B cell (primary cell): Measurements from ENCODE around the gene GTF3C2. TPM values are rescaled to one million over a fixed set of nuclear protein-coding genes. Genes with fewer than 3 reads are reported as not detected.

Source experiments
- ATAC-seq: fragments of 200-7000 bp; cut with Tn5 transposase; one replicate; pipeline ENCODE4 v1.10.0; 2021; ENCODE audit warnings: low read depth, mild to moderate bottlenecking, moderate number of reproducible peaks, moderate library complexity
- CTCF ChIA-PET: fragments of 350-600 bp; sonication (Branson Sonifier 250); formaldehyde crosslinking; loops from one replicate; lab custom pipeline; 2021; ENCODE audit warnings: antibody characterized with exemption, inconsistent platforms; lab: Charles Lee
- POLR2A ChIA-PET: fragments of 350-600 bp; sonication (Branson Sonifier 250); formaldehyde crosslinking; loops from one replicate; lab custom pipeline; 2021; ENCODE audit warnings: antibody characterized with exemption; lab: Charles Lee
- DNase-seq: peaks from one replicate; pipeline ENCODE4 v3.0.0; 2013
- H2AFZ ChIP-seq: 2 replicates; pipeline ENCODE4 v1.6.1; 2012; ENCODE audit warnings: mild to moderate bottlenecking, low read depth, low read length; ENCODE audit not compliant: insufficient read depth, poor library complexity, severe bottlenecking
- H3K27ac ChIP-seq, 2 donors: 1 replicate in 1 of 2; 2 replicates in 1 of 2; pipeline ENCODE4 v1.5.1; 2012 to 2013; ENCODE audit warnings: low read length in 2 of 2, mild to moderate bottlenecking in 2 of 2, moderate library complexity in 1 of 2
- H3K27me3 ChIP-seq, 4 experiments: fragments of 200-600 bp in 1 of 4; sonication (generic) in 1 of 4; replicated peaks in 1 of 4; 1 replicate in 2 of 4; 2 replicates in 2 of 4; pipeline versions ENCODE4 v1.6.1 to v1.7.0; 2013 to 2016; ENCODE audit warnings: low read length in 3 of 4, mild to moderate bottlenecking in 2 of 4, mixed read lengths in 1 of 4, moderate library complexity in 1 of 4; ENCODE audit not compliant: insufficient read depth in 4 of 4, control insufficient read depth in 3 of 4; ENCODE audit errors: control extremely low read depth in 1 of 4
- H3K36me3 ChIP-seq, 2 experiments: replicated peaks in 1 of 2; 1 replicate in 1 of 2; 2 replicates in 1 of 2; pipeline versions ENCODE4 v1.6.1 to v1.7.1; 2013; ENCODE audit warnings: low read length in 1 of 2; ENCODE audit not compliant: insufficient read depth in 2 of 2, control insufficient read depth in 1 of 2; ENCODE audit errors: control extremely low read depth in 1 of 2, extremely low read depth in 1 of 2
- H3K4me1 ChIP-seq, 2 donors: fragments of 200-600 bp in 1 of 2; sonication (generic) in 1 of 2; 1 replicate in 1 of 2; 2 replicates in 1 of 2; pipeline versions ENCODE4 v1.5.1 to v1.6.1; 2013 to 2017; ENCODE audit warnings: low read length in 2 of 2; ENCODE audit not compliant: control insufficient read depth in 2 of 2, insufficient read depth in 2 of 2
- H3K4me2 ChIP-seq: replicated peaks from 2 replicates; pipeline ENCODE3; 2012; ENCODE audit warnings: mild to moderate bottlenecking, low read depth, low read length; ENCODE audit not compliant: poor library complexity, severe bottlenecking
- H3K4me3 ChIP-seq, 5 experiments: fragments of 200-600 bp in 1 of 5; sonication (generic) in 1 of 5; 1 replicate in 3 of 5; 2 replicates in 2 of 5; pipeline versions ENCODE4 v1.5.1 to v1.7.0; 2011 to 2016; ENCODE audit warnings: low read length in 4 of 5, mild to moderate bottlenecking in 4 of 5, low read depth in 2 of 5, control low read depth in 1 of 5, moderate library complexity in 1 of 5; ENCODE audit not compliant: insufficient read depth in 1 of 5; ENCODE audit errors: control extremely low read depth in 1 of 5, extremely low read depth in 1 of 5
- H3K79me2 ChIP-seq: fragments of 200-600 bp; sonication (generic); one replicate; pipeline ENCODE4 v1.6.0; 2016; ENCODE audit warnings: low read length; ENCODE audit not compliant: control insufficient read depth, insufficient read depth
- H3K9ac ChIP-seq: fragments of 200-600 bp; sonication (generic); 2 replicates; pipeline ENCODE4 v1.6.1; 2017; ENCODE audit warnings: mild to moderate bottlenecking, low read length, moderate library complexity
- H3K9me3 ChIP-seq, 3 donors: one replicate each; pipeline versions ENCODE4 v1.6.1 to v1.7.1; 2013; ENCODE audit warnings: low read length in 2 of 3; ENCODE audit not compliant: control insufficient read depth in 2 of 3, insufficient read depth in 1 of 3; ENCODE audit errors: control extremely low read depth in 1 of 3
- H4K20me1 ChIP-seq: 2 replicates; pipeline ENCODE4 v1.6.0; 2012; ENCODE audit warnings: mild to moderate bottlenecking, low read length; ENCODE audit not compliant: insufficient read depth, control insufficient read depth, poor library complexity, severe bottlenecking
- H3K27ac Mint-ChIP-seq: one replicate; pipeline ENCODE4 v1.8.0; 2021; ENCODE audit warnings: mixed read lengths
- H3K27me3 Mint-ChIP-seq: one replicate; pipeline ENCODE4 v1.8.0; 2021; ENCODE audit warnings: mixed read lengths
- H3K4me1 Mint-ChIP-seq: one replicate; pipeline ENCODE4 v1.8.0; 2021; ENCODE audit warnings: mixed read lengths
- H3K4me3 Mint-ChIP-seq: one replicate; pipeline ENCODE4 v1.8.0; 2021; ENCODE audit warnings: mixed read lengths
- H3K9me3 Mint-ChIP-seq: one replicate; pipeline ENCODE4 v1.8.0; 2022; ENCODE audit warnings: mixed read lengths; ENCODE audit not compliant: insufficient read depth
- CTCF ChIP-seq: fragments of 200-600 bp; IDR thresholded peaks from one replicate; pipeline ENCODE4 v1.8.0; 2022; ENCODE audit warnings: antibody characterized with exemption, mild to moderate bottlenecking
- EZH2 ChIP-seq: IDR thresholded peaks from 2 replicates; pipeline ENCODE4 v1.6.1; 2012; ENCODE audit warnings: borderline replicate concordance, low read depth, mild to moderate bottlenecking, moderate library complexity, low read length; ENCODE audit not compliant: insufficient read depth, poor library complexity, severe bottlenecking
- WGBS: methylation state at CpG from one replicate; pipeline ENCODE4 v1.1.5; 2013; ENCODE audit warnings: missing lambda C conversion rate; ENCODE audit not compliant: insufficient coverage; 5-methylcytosine and 5-hydroxymethylcytosine counted together
- intact Hi-C: fragments of 100-400 bp; cut with micrococcal nuclease; formaldehyde crosslinking; loops from one replicate; pipeline ENCODE4 v1.10.0; 2022
- polyA plus RNA-seq: library from polyadenylated mRNA; depleted of rRNA; stranded (reverse); fragments of >200 nt; gene quantifications from 2 replicates; pipeline ENCODE4 v1.2.3, GENCODE V29; 2012
- total RNA-seq, 2 donors: library from RNA; stranded (reverse); fragments of 120-200 nt in 1 of 2; gene quantifications; 1 replicate in 1 of 2; 2 replicates in 1 of 2; pipeline versions ENCODE4 v1.2.3 to v1.2.4, GENCODE V29; 2013 to 2022

GTF3C2 gene
- total and polyA plus RNA-seq, 2 donors (not counting 1 experiment from before 2014, with no cell fraction given): 84.8 to 121 TPM

GRCh38 chr2:27288610-27289009 is 68.0 kb downstream of the GTF3C2 start:
- Mint-ChIP-seq H3K27ac (no peak overlapping the region), H3K4me3 (no peak overlapping the region), H3K27me3 (peaks cover 21% of the 10 kb centered on the region), H3K4me1 (peaks cover 2% of the 10 kb centered on the region), H3K9me3 (no peaks in the 10 kb centered on the region)
- WGBS: no CpG with 5 or more reads among the region's 3 CpGs
- no peaks in the 10 kb centered on the region for H3K9me3 ChIP-seq
- H3K27ac ChIP-seq: no peak overlapping the region
- H3K36me3 ChIP-seq: no peaks in the 10 kb centered on the region
- H2AFZ ChIP-seq: no peak overlapping the region
- H3K4me1 ChIP-seq: peaks cover 5 to 10% of the 10 kb centered on the region in 2 donors
- H3K4me2 ChIP-seq: no peak overlapping the region
- no peak overlapping the region for H3K4me3 ChIP-seq
- no peak for DNase-seq
- ChIA-PET POLR2A (no interaction called here), CTCF (interaction anchor here (1.6 to 1.9 kb wide), 2 partner anchors 14 to 327 kb away, joined by 6 to 7 read pairs; no protein-coding TSS in a partner anchor)
- H3K27me3 ChIP-seq: peaks cover 0 to 6% (median 0%) of the 10 kb centered on the region in 4 experiments
- intact Hi-C loops: no loop called here
- no peak for ATAC-seq
- no peak overlapping the region for H3K9ac ChIP-seq
- TF ChIP-seq EZH2: no peak
- no peak for TF ChIP-seq CTCF
- no peaks in the 10 kb centered on the region for H4K20me1 ChIP-seq
- no peaks in the 10 kb centered on the region for H3K79me2 ChIP-seq

- Histone ChIP-seq H3K4me2 (no peak overlapping the region), H2AFZ (no peak overlapping the region), H3K4me3 (no peak overlapping the region), H3K36me3 (no peaks in the 10 kb centered on the region), H3K79me2 (no peaks in the 10 kb centered on the region), H3K9me3 (no peaks in the 10 kb centered on the region), H3K27ac (no peak overlapping the region), H3K27me3 (peaks cover 0 to 6% (median 3%) of the 10 kb centered on the region in 4 experiments), H3K4me1 (peaks cover 0 to 4% of the 10 kb centered on the region in 2 donors), H3K9ac (no peak overlapping the region), H4K20me1 (no peaks in the 10 kb centered on the region)
- CTCF ChIA-PET: no interaction called here
- Mint-ChIP-seq H3K9me3 (no peaks in the 10 kb centered on the region), H3K27me3 (peaks cover 34% of the 10 kb centered on the region), H3K27ac (no peak overlapping the region), H3K4me3 (no peak overlapping the region), H3K4me1 (no peaks in the 10 kb centered on the region)
- DNase-seq (no peak), ATAC-seq (no peak)
- no CpG with 5 or more reads among the region's 6 CpGs for WGBS
- no peak for TF ChIP-seq EZH2
- no peak for TF ChIP-seq CTCF
- POLR2A ChIA-PET: no interaction called here
- intact Hi-C loops: no loop called here
These were observed 71.1 kb downstream of the GTF3C2 start for GRCh38 chr2:27285481-27285880.
